ENCODE data around the gene SPDYC. TPM values are rescaled to one million over a fixed set of nuclear protein-coding genes. Genes with fewer than 3 reads are reported as not detected.
A peak's percentile ranks its signal among the peaks of the same experiment; 100 is the strongest.

The SPDYC gene
- not detected in 2 replicates for total RNA-seq (2014; rRNA removed)
- Bru-seq, nascent RNA, result not detected
- not detected for BruChase-seq, experiment 1, labeled RNA remaining after a 6-hour chase
- BruChase-seq, experiment 2, labeled RNA remaining after a 2-hour chase, result percentile 13 among the genes with signal in this experiment
- long read RNA-seq, partial matches to known transcripts, result 0 of 3 reads
- long read RNA-seq, other reads (novel, unspliced or antisense), result 3 of 3 reads

DNA sequence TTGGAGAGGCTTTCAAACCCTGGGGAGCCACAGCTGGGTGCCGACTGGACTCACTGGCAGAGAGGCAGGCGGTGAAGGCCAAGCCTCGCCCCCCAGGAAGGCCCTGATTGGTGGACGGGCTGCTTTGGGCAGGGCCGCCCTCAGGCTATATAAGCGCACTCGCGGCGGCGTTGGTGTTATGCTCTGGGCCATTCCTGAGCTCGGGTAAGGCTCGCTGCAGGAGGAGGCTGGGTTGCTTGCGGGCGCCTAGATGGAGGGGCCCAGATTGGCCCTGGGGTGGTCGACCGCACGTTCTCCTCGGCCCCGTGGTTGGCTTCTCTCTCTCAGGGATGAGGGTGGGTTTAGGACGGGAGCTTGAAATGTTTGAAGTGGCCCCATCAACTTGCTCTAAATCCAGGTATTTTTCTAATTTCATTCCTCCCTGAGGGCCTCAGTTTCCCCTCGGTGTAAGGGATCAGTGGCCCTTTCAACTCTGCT is at the start of gene SPDYC:
TSS of gene SPDYC (plus strand) at position 176 of the 477 bp plus-strand sequence. CDS start 1,125 bp downstream, outside the sequence.
- TF ChIP-seq CTCF (conservative IDR thresholded peaks at IDR 0.05; ENCODE audit: low read depth, low read length), result no peak
- TF ChIP-seq EZH2 (IDR thresholded peaks at IDR 0.05; ENCODE audit: low read length, unreplicated experiment), result no peak
- no peak for TF ChIP-seq EZH2phosphoT487 (IDR thresholded peaks at IDR 0.05; ENCODE audit: borderline replicate concordance, low read length)
- no peak within 1 kb of the TSS for H3K27ac ChIP-seq (ENCODE audit: low read length)
- no peaks in the 10 kb centered on the region for H3K9me3 ChIP-seq (ENCODE audit: low read length)
- no peaks in the 10 kb centered on the region for H4K20me1 ChIP-seq (ENCODE audit: low read length)
- H3K4me1 ChIP-seq (ENCODE audit: insufficient read depth, low read length), result peaks cover 13% of the 10 kb centered on the region; the same call in 1 of the 2 replicates
- no peak within 1 kb of the TSS for H3K4me3 ChIP-seq (ENCODE audit: low read length)
- no peaks in the 10 kb centered on the region for H3K27me3 ChIP-seq (ENCODE audit: low read length)
- DNase-seq, result no peak
- no peak within 1 kb of the TSS for H3K4me2 ChIP-seq (ENCODE audit: low read length)
- BruUV-seq (replicated peaks), result no TSS peak
- ATAC-seq, result no peak
- CTCF ChIA-PET, result no interaction called here
- H3K79me2 ChIP-seq (ENCODE audit: low read length), result no peaks in the 10 kb centered on the region
- POLR2A ChIA-PET (ENCODE audit: unreplicated experiment), result no interaction called here
- no peaks in the 10 kb centered on the region for H3F3A ChIP-seq (ENCODE audit: low read length, unreplicated experiment)
- H2AFZ ChIP-seq (ENCODE audit: low read length), result peak within 1 kb of the TSS; percentile 68
- no peak within 1 kb of the TSS for H3K9ac ChIP-seq (ENCODE audit: low read length)
- no peaks in the 10 kb centered on the region for H3K9me2 ChIP-seq (replicated peaks; ENCODE audit: low read length)
- intact Hi-C loops (cut with micrococcal nuclease), result no loop called here
- no peaks in the 10 kb centered on the region for H3K36me3 ChIP-seq (ENCODE audit: low read depth, low read length)

DNA sequence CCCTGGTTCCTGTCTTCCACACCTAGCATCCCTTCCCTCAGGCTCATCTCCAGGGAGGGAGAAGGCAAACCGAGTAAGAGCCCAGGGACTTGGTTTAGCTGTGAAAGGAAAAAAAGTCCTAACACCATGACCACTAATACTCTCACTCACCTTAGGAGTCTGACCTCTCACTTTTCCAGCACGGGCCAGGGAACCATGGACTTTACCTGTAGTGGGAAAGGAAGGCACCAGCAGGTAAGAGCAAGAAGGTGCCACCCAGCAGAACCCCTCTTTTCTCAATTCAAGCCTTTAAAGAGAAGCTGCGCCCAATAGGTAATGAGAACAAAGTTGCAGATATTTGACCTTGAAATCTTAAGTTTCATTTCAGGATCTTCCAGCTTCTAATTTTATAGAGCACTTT is 49.2 kb upstream of the SPDYC start:
- H3F3A ChIP-seq (ENCODE audit: low read length, unreplicated experiment), result peaks cover 20% of the 10 kb centered on the region
- H3K79me2 ChIP-seq (ENCODE audit: low read length), result peaks cover 72% of the 10 kb centered on the region
- TF ChIP-seq EZH2phosphoT487 (IDR thresholded peaks at IDR 0.05; ENCODE audit: borderline replicate concordance, low read length) (no peak), CTCF (conservative IDR thresholded peaks at IDR 0.05; ENCODE audit: low read depth, low read length) (no peak), EZH2 (IDR thresholded peaks at IDR 0.05; ENCODE audit: low read length, unreplicated experiment) (no peak)
- no peaks in the 10 kb centered on the region for H3K9me2 ChIP-seq (replicated peaks; ENCODE audit: low read length)
- H2AFZ ChIP-seq (ENCODE audit: low read length), result no peak overlapping the region
- H4K20me1 ChIP-seq (ENCODE audit: low read length), result 0 out of 2 replicates have a peak, but pooled peaks cover 3% of the 10 kb centered on the region
- peak overlapping the region; percentile 96 for H3K9ac ChIP-seq (ENCODE audit: low read length)
- intact Hi-C loops (cut with micrococcal nuclease), result no loop called here
- no peak for ATAC-seq
- no peak for DNase-seq
- H3K4me3 ChIP-seq (ENCODE audit: low read length), result peak overlapping the region; percentile 92
- peak overlapping the region; percentile 89 for H3K4me2 ChIP-seq (ENCODE audit: low read length)
- POLR2A ChIA-PET (ENCODE audit: unreplicated experiment), result no interaction called here
- H3K27ac ChIP-seq (ENCODE audit: low read length), result peak overlapping the region; percentile 42; the same call in 1 of the 2 replicates
- peaks cover 27% of the 10 kb centered on the region for H3K36me3 ChIP-seq (ENCODE audit: low read depth, low read length)
- no TSS peak for BruUV-seq (replicated peaks)
- peaks cover 32% of the 10 kb centered on the region for H3K4me1 ChIP-seq (ENCODE audit: insufficient read depth, low read length)
- no peaks in the 10 kb centered on the region for H3K27me3 ChIP-seq (ENCODE audit: low read length)
- CTCF ChIA-PET, result interaction anchor here (0.7 kb wide), 1 partner anchor 135 kb away, joined by 5 read pairs; no protein-coding TSS in a partner anchor
- H3K9me3 ChIP-seq (ENCODE audit: low read length), result no peaks in the 10 kb centered on the region

DNA sequence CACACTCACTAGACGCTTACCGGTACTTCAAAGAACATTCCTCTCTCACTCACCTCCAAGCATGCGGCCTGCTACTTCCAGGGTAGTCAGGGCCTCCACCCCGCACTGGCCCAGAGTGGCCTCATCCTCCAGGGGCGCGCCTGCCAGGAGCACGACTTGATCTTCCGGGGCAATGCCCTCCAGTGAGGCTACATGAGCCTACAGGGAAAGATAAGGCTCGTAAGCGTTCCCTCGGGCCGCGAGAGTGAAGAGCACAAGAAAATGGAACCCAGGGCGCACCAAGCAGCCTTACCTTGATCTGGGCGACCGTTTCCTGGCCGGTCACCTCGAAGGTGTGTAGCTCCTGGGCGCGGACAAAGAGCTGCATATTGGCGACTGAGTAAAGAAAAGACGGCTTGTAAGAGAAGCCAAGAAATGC is 48.6 kb upstream of the SPDYC start:
- TSS peak; percentile 66 for BruUV-seq (replicated peaks)
- intact Hi-C loops (cut with micrococcal nuclease), result no loop called here
- CTCF ChIA-PET, result interaction anchor here (0.7 to 0.9 kb wide), 2 partner anchors 11 to 134 kb away, joined by 3 to 5 read pairs; no protein-coding TSS in a partner anchor

More for the DNA sequence above, 48.6 kb upstream of the SPDYC start:
- no peak for DNase-seq
- Histone ChIP-seq H3K4me2 (ENCODE audit: low read length) (peak overlapping the region; percentile 89), H3K79me2 (ENCODE audit: low read length) (peaks cover 65% of the 10 kb centered on the region), H3K9me3 (ENCODE audit: low read length) (no peaks in the 10 kb centered on the region), H3K27ac (ENCODE audit: low read length) (peak overlapping the region; percentile 42), H3F3A (ENCODE audit: low read length, unreplicated experiment) (peaks cover 20% of the 10 kb centered on the region), H3K4me3 (ENCODE audit: low read length) (peak overlapping the region; percentile 92), H3K9ac (ENCODE audit: low read length) (peak overlapping the region; percentile 96), H2AFZ (ENCODE audit: low read length) (peak overlapping the region; percentile 32; the same call in 1 of the 2 replicates), H3K36me3 (ENCODE audit: low read depth, low read length) (peaks cover 31% of the 10 kb centered on the region), H4K20me1 (ENCODE audit: low read length) (0 out of 2 replicates have a peak, but pooled peaks cover 3% of the 10 kb centered on the region), H3K9me2 (replicated peaks; ENCODE audit: low read length) (no peaks in the 10 kb centered on the region), H3K4me1 (ENCODE audit: insufficient read depth, low read length) (peaks cover 25% of the 10 kb centered on the region), H3K27me3 (ENCODE audit: low read length) (no peaks in the 10 kb centered on the region)
- POLR2A ChIA-PET (ENCODE audit: unreplicated experiment), result interaction anchor here (0.6 to 1.6 kb wide), 6 partner anchors 14 to 152 kb away, joined by 3 to 24 read pairs (median 4); partner anchors contain the start of gene POLA2
- no peak for ATAC-seq
- no peak for TF ChIP-seq EZH2phosphoT487 (IDR thresholded peaks at IDR 0.05; ENCODE audit: borderline replicate concordance, low read length)
- no peak for TF ChIP-seq EZH2 (IDR thresholded peaks at IDR 0.05; ENCODE audit: low read length, unreplicated experiment)
- TF ChIP-seq CTCF (conservative IDR thresholded peaks at IDR 0.05; ENCODE audit: low read depth, low read length), result no peak

Measured in PC-3 (cell line).